Ovary (tissue), 9 donors: ENCODE data around the gene NLE1. TPM values are rescaled to one million over a fixed set of nuclear protein-coding genes. Genes with fewer than 3 reads are reported as not detected.

ENCODE experiments used
- DNase-seq, 5 donors: peaks; one replicate each; pipeline ENCODE4 v3.0.0-alpha.2; 2019 to 2020
- H3K27ac ChIP-seq, 2 donors: fragments of 200-600 bp; one replicate each; pipeline versions ENCODE4 v1.5.1 to v1.8.0; 2019 to 2022
- H3K27me3 ChIP-seq: fragments of 200-600 bp; one replicate; pipeline ENCODE4 v1.8.0; 2022
- H3K36me3 ChIP-seq: fragments of 200-600 bp; sonication (generic); one replicate; pipeline ENCODE4 v1.5.1; 2019
- H3K4me1 ChIP-seq: one replicate; pipeline ENCODE4 v1.8.1; 2013; ENCODE audit warnings: mild to moderate bottlenecking, moderate library complexity; ENCODE audit not compliant: insufficient read depth
- H3K4me3 ChIP-seq: fragments of 200-600 bp; sonication (generic); one replicate; pipeline ENCODE4 v1.5.1; 2017
- H3K9me3 ChIP-seq, 2 donors: fragments of 200-600 bp in 1 of 2; sonication (generic) in 1 of 2; one replicate each; pipeline versions ENCODE4 v1.5.1 to v1.8.1; 2013 to 2019; ENCODE audit warnings: mild to moderate bottlenecking in 1 of 2, moderate library complexity in 1 of 2
- EP300 ChIP-seq: sonication (generic); formaldehyde crosslinking; IDR thresholded peaks from one replicate; pipeline ENCODE4 v1.6.1; 2017; ENCODE audit warnings: antibody characterized with exemption
- POLR2A ChIP-seq: fragments of 450-650 bp; IDR thresholded peaks from one replicate; pipeline ENCODE4 v1.6.1; 2017; ENCODE audit warnings: antibody characterized with exemption, mild to moderate bottlenecking, moderate library complexity
- WGBS, 3 donors: extraction: QIAGEN DNeasy Blood & Tissue Kit in 1 of 3; methylation state at CpG; one replicate each; pipeline versions ENCODE4 v1.1.5 to v1.1.7; 2013 to 2017; 5-methylcytosine and 5-hydroxymethylcytosine counted together
- intact Hi-C, 4 donors: fragments of 100-400 bp; cut with DNase I; formaldehyde crosslinking; loops; one replicate each; pipeline versions ENCODE4 v1.11.0 to v1.15.1; 2022 to 2023
- polyA plus RNA-seq, 2 donors: library from polyadenylated mRNA; stranded (reverse); fragments of 200-250 nt in 1 of 2; fragments of 350-450 nt in 1 of 2; fragmentation: Illumina TruSeq in 1 of 2; extraction: RNeasy Lipid Tissue Mini Kit (QIAGEN cat#74804) in 1 of 2; gene quantifications; one replicate each; pipeline ENCODE4 v1.2.3, GENCODE V29; 2013 to 2014
- total RNA-seq, 7 donors: library from RNA; depleted of rRNA in 2 of 7; stranded (reverse); fragments of >200 nt in 2 of 7; fragmentation: NEBNext Ultra II Directional in 3 of 7; extraction: Animal tissue kit (Norgen Biotek cat#: 25700) in 3 of 7; gene quantifications; one replicate each; pipeline versions ENCODE4 v1.1.0 to v1.2.4, GENCODE V29; 2016 to 2023
- TF ChIP-seq, protein P1 (sequence below), 3 donors: fragments of 450-650 bp in 2 of 3; fragments of 200-600 bp in 1 of 3; IDR thresholded peaks; one replicate each; pipeline versions ENCODE4 v1.5.1 to v1.8.0; 2016 to 2022; ENCODE audit warnings: antibody characterized with exemption in 3 of 3, mild to moderate bottlenecking in 1 of 3
- donor health status: DM: no; HTN: no; CAD: no; lungs with moderate emphysema.
- donor health status: DM: no; HTN: no; CAD: no.
- donor health status: Bipolar disorder and iron deficiency.
- donor health status: DM: yes; HTN: yes; CAD: no.
- donor health status: DM: no; HTN: no; CAD: no.
- donor health status: DM: yes; HTN: yes; CAD: no.

Gene NLE1
- total and polyA plus RNA-seq, 9 donors, result 10.6 to 26.5 (median 18.2) TPM

DNA sequence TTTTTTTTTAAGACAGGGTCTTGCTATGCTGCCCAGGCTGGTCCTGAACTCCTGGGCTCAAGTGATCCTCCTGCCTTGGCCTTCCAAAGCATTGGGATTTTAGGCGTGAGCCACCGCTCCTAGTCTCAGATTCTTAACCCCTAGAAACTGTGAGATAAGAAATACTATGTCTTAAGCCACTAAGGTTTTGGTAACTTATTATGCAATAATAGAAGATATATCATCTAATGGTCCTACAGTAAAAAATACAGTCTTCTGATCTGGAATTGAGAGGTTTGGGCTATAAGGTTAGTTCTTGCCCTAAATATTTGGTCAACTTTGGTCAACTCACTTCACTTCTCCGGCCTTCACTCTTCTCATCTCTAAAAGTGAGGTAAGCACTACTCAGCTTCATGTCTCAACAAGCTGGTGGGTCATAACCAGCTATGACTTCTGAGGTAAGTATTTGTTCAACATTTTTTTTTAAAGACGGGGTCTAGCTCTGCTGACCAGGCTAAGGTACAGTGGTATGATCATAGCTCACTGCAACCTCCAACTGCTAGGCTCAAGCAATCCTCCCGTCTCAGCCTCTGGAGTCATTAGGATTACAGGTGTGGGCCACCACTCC, 37.2 kb downstream of the NLE1 start:
- H3K36me3 ChIP-seq, result no peaks in the 10 kb centered on the region
- no peak for DNase-seq
- TF ChIP-seq, protein P1, sequence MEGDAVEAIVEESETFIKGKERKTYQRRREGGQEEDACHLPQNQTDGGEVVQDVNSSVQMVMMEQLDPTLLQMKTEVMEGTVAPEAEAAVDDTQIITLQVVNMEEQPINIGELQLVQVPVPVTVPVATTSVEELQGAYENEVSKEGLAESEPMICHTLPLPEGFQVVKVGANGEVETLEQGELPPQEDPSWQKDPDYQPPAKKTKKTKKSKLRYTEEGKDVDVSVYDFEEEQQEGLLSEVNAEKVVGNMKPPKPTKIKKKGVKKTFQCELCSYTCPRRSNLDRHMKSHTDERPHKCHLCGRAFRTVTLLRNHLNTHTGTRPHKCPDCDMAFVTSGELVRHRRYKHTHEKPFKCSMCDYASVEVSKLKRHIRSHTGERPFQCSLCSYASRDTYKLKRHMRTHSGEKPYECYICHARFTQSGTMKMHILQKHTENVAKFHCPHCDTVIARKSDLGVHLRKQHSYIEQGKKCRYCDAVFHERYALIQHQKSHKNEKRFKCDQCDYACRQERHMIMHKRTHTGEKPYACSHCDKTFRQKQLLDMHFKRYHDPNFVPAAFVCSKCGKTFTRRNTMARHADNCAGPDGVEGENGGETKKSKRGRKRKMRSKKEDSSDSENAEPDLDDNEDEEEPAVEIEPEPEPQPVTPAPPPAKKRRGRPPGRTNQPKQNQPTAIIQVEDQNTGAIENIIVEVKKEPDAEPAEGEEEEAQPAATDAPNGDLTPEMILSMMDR (IDR thresholded peaks at IDR 0.05), result no peak
- TF ChIP-seq EP300 (no peak), POLR2A (no peak)
- no peak overlapping the region for H3K27ac ChIP-seq
- H3K9me3 ChIP-seq, result no peaks in the 10 kb centered on the region
- H3K27me3 ChIP-seq, result no peaks in the 10 kb centered on the region
- no peak overlapping the region for H3K4me3 ChIP-seq
- intact Hi-C loops, result no loop called here
- H3K4me1 ChIP-seq, result no peaks in the 10 kb centered on the region
- 96% methylated on average over 5 of the region's 5 CpGs for WGBS, 3 donors

DNA sequence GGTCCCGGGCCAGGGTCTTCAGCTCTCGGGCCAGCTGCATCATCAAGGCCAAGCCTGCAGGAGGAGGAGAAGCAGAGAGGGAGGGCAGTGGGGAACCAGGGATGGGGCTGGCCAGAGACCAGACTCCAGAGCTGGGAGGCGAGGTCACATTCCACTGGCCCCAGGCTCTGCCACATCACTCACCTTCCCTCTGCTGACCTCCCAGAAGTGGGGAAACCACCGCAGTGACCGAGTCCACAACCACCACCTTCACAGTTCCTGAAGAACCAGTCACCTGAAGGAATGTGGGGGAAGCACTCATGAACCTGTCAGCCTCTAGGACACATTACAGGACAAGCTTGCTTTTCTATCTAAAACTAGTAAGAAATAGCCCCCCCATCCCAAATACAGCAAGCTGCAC, 38.8 kb downstream of the NLE1 start:
- 60 to 81% (median 61%) methylated on average over 5 of the region's 5 CpGs for WGBS, 3 donors
- Histone ChIP-seq H3K36me3 (no peaks in the 10 kb centered on the region), H3K27ac (no peak overlapping the region), H3K4me3 (no peak overlapping the region), H3K27me3 (no peaks in the 10 kb centered on the region), H3K4me1 (no peaks in the 10 kb centered on the region), H3K9me3 (no peaks in the 10 kb centered on the region)
- TF ChIP-seq POLR2A, result no peak
- TF ChIP-seq EP300, result no peak
- intact Hi-C loops, result no loop called here
- no peak for DNase-seq

DNA sequence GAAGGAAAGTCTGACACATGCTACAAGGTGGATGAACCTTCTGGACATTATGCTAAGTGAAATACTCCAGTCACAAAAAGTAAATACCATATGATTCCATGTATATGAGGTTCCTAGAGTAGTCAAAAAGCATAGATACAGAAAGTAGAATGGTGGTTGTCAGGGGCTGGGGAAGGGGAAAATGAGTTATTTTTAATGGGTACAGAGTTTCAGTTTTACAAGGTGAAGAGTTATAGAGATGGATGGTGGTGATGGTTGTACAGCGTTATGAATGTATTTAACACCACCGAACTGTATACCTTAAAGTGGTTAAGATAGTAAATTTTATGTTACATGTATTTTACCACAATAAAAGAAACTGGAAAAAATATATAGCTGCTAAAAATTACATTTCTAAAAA, 40.4 kb downstream of the NLE1 start:
- 93 to 94% (median 93%) methylated on average over 2 of the region's 2 CpGs for WGBS, 3 donors
- no peaks in the 10 kb centered on the region for H3K4me1 ChIP-seq
- no peaks in the 10 kb centered on the region for H3K9me3 ChIP-seq
- H3K27ac ChIP-seq, result no peak overlapping the region
- intact Hi-C loops, result no loop called here
- TF ChIP-seq POLR2A, result no peak
- TF ChIP-seq, protein P1 (IDR thresholded peaks at IDR 0.05), result no peak
- TF ChIP-seq EP300, result no peak
- no peaks in the 10 kb centered on the region for H3K36me3 ChIP-seq
- H3K27me3 ChIP-seq, result no peaks in the 10 kb centered on the region
- DNase-seq, result no peak
- no peak overlapping the region for H3K4me3 ChIP-seq

DNA sequence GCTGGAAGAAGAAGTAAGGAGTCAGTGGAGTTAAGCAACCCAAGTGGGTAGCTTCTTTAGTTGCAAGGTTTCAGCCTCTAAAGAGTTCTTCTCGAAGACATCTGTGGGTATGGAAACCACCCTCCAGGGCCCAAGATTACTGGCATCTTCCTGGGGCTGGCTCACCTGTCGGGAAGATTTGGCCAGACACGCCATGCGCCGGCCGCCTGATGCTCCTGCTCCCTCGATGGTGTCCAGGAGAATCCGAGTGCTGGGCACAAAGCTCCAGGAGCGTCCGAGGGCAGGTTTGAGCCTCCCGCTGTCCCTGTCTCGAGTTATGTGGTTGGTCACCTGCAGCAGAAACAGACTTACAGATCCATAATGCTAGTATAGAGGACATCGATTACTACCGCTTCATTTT, 41.1 kb downstream of the NLE1 start:
- TF ChIP-seq, protein P1 (IDR thresholded peaks at IDR 0.05), result no peak
- TF ChIP-seq POLR2A (no peak), EP300 (no peak)
- Histone ChIP-seq H3K36me3 (no peaks in the 10 kb centered on the region), H3K9me3 (no peaks in the 10 kb centered on the region), H3K4me1 (no peaks in the 10 kb centered on the region), H3K27me3 (no peaks in the 10 kb centered on the region), H3K4me3 (no peak overlapping the region), H3K27ac (no peak overlapping the region)
- 91 to 96% (median 95%) methylated on average over 14 of the region's 14 CpGs for WGBS, 3 donors
- DNase-seq, result no peak
- intact Hi-C loops, result no loop called here

DNA sequence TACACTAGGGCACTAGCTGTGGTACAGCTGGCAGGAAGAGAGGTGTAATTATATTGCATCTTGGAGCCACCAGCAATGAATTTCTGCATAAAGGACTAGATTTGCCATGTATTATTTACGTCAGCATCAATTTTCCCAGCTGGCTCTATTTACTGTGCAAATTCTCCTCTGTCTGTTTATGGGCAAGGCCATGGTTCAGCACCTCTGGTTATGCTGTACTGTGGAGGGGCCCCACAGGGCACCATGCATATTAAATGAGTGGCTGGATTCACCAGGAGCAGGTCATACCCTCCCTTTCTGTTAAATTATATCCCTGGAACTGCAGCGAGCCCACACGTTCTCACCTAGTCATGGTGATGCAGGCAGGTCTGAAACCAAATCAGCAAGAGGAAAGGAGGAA, 42.2 kb downstream of the NLE1 start:
- WGBS, 3 donors, result 88 to 91% (median 89%) methylated on average over 3 of the region's 3 CpGs
- H3K27ac ChIP-seq, result no peak overlapping the region
- TF ChIP-seq, protein P1 (IDR thresholded peaks at IDR 0.05), result no peak
- TF ChIP-seq POLR2A, result no peak
- TF ChIP-seq EP300, result no peak
- H3K9me3 ChIP-seq, result no peaks in the 10 kb centered on the region
- no peaks in the 10 kb centered on the region for H3K36me3 ChIP-seq
- DNase-seq, result no peak
- intact Hi-C loops, result no loop called here
- no peak overlapping the region for H3K4me3 ChIP-seq
- H3K4me1 ChIP-seq, result no peaks in the 10 kb centered on the region
- H3K27me3 ChIP-seq, result no peaks in the 10 kb centered on the region
